22Rv1 (cell line): ENCODE measurements around the gene SLC30A5.
"Not testable (repeated sequence)": the region's sequence is repeated elsewhere in the genome, so short reads cannot be mapped to it uniquely, and the experiment has no call there.

Experiments used
- H3K27ac ChIP-seq: fragments of 450-650 bp; 2 replicates; pipeline ENCODE4 v1.5.1; 2017
- CTCF ChIP-seq: fragments of 450-650 bp; IDR thresholded peaks from 2 replicates; pipeline ENCODE4 v1.5.1; 2017; ENCODE audit warnings: mild to moderate bottlenecking
- ZFX ChIP-seq: fragments of 450-650 bp; IDR thresholded peaks from 2 replicates; pipeline ENCODE4 v1.6.1; 2017; ENCODE audit warnings: antibody characterized with exemption, borderline replicate concordance

SLC30A5 gene

GRCh38 chr5:69084903-69085302 lies 8.9 kb upstream of the SLC30A5 start:
- H3K27ac ChIP-seq: no peak overlapping the region
- TF ChIP-seq ZFX: no peak
- TF ChIP-seq CTCF: no peak

- no peak overlapping the region for H3K27ac ChIP-seq
- TF ChIP-seq CTCF (no peak), ZFX (no peak)
These were observed 7.6 kb upstream of the SLC30A5 start for GRCh38 chr5:69086206-69086605.

GRCh38 chr5:69088006-69088405 lies 5.8 kb upstream of the SLC30A5 start:
- H3K27ac ChIP-seq: not testable (repeated sequence)

- H3K27ac ChIP-seq: no peak overlapping the region
- TF ChIP-seq ZFX (no peak), CTCF (no peak)
These were observed 3.7 kb upstream of the SLC30A5 start for GRCh38 chr5:69090158-69090557.

GRCh38 chr5:69091771-69092170 lies 2.0 kb upstream of the SLC30A5 start:
- no peak overlapping the region for H3K27ac ChIP-seq
- TF ChIP-seq CTCF: no peak
- no peak for TF ChIP-seq ZFX

- no peak for TF ChIP-seq CTCF
- no peak for TF ChIP-seq ZFX
- peak overlapping the region; percentile 84 for H3K27ac ChIP-seq
These were observed 845 bp upstream of the SLC30A5 start for GRCh38 chr5:69092969-69093368.

GRCh38 chr5:69099302-69099701 lies 5.5 kb downstream of the SLC30A5 start:
- H3K27ac ChIP-seq: no peak overlapping the region
- TF ChIP-seq CTCF: no peak
- no peak for TF ChIP-seq ZFX

GRCh38 chr5:69103521-69103920 lies 9.7 kb downstream of the SLC30A5 start:
- no peak overlapping the region for H3K27ac ChIP-seq
- TF ChIP-seq CTCF: no peak
- TF ChIP-seq ZFX: no peak
